Neural progenitor cell (in vitro differentiated cells): ENCODE results near the gene MT1M. TPM values are rescaled to one million over a fixed set of nuclear protein-coding genes. Genes with fewer than 3 reads are reported as not detected.
A peak's percentile ranks its signal among the peaks of the same experiment; 100 is the strongest.

Experiments
- DNase-seq: peaks from one replicate; pipeline ENCODE4 v3.0.0-alpha.2; 2016; ENCODE audit warnings: low spot score
- H2AFZ ChIP-seq: fragments of 200-600 bp; sonication (generic); replicated peaks from 2 replicates; pipeline ENCODE4 v1.6.1; 2016; ENCODE audit warnings: antibody characterized with exemption
- H3F3A ChIP-seq: fragments of 200-600 bp; sonication (generic); 2 replicates; pipeline ENCODE4 v1.6.1; 2016; ENCODE audit warnings: antibody characterized with exemption, low read depth
- H3K27ac ChIP-seq: fragments of 200-600 bp; sonication (generic); 2 replicates; pipeline ENCODE4 v1.5.1; 2016; ENCODE audit warnings: mild to moderate bottlenecking
- H3K27me3 ChIP-seq: fragments of 200-600 bp; sonication (generic); 2 replicates; pipeline ENCODE4 v1.6.1; 2016; ENCODE audit warnings: mild to moderate bottlenecking, moderate library complexity
- H3K36me3 ChIP-seq: fragments of 200-600 bp; sonication (generic); 2 replicates; pipeline ENCODE4 v1.5.1; 2016
- H3K4me1 ChIP-seq: fragments of 200-600 bp; sonication (generic); 2 replicates; pipeline ENCODE4 v1.6.1; 2016; ENCODE audit warnings: mixed run types
- H3K4me2 ChIP-seq: fragments of 200-600 bp; sonication (generic); 2 replicates; pipeline ENCODE4 v1.6.1; 2016
- H3K4me3 ChIP-seq: fragments of 200-600 bp; sonication (generic); 2 replicates; pipeline ENCODE4 v1.5.1; 2016
- H3K79me2 ChIP-seq: fragments of 200-600 bp; sonication (generic); 2 replicates; pipeline ENCODE4 v1.6.1; 2016; ENCODE audit warnings: low read depth
- H3K9ac ChIP-seq: fragments of 200-600 bp; sonication (generic); 2 replicates; pipeline ENCODE4 v1.6.1; 2016
- H3K9me3 ChIP-seq: fragments of 200-600 bp; sonication (generic); 2 replicates; pipeline ENCODE4 v1.5.1; 2016; ENCODE audit warnings: low read depth
- H4K20me1 ChIP-seq: fragments of 200-600 bp; sonication (generic); 2 replicates; pipeline ENCODE4 v1.6.1; 2016; ENCODE audit warnings: low read depth
- H3K27ac Mint-ChIP-seq: 3 replicates; pipeline ENCODE4 v1.8.0; 2021; ENCODE audit warnings: mixed read lengths
- H3K27me3 Mint-ChIP-seq: 2 replicates; pipeline ENCODE4 v1.8.0; 2022; ENCODE audit warnings: low read depth, mild to moderate bottlenecking, inconsistent platforms, moderate library complexity, mixed read lengths; ENCODE audit not compliant: insufficient read depth
- H3K36me3 Mint-ChIP-seq: 3 replicates; pipeline ENCODE4 v1.8.0; 2021; ENCODE audit warnings: mixed read lengths
- H3K4me1 Mint-ChIP-seq: 3 replicates; pipeline ENCODE4 v1.8.0; 2021; ENCODE audit warnings: mixed read lengths
- H3K4me3 Mint-ChIP-seq: 3 replicates; pipeline ENCODE4 v1.8.0; 2021; ENCODE audit warnings: mild to moderate bottlenecking, moderate library complexity, mixed read lengths
- H3K9me3 Mint-ChIP-seq: 3 replicates; pipeline ENCODE4 v1.8.0; 2020; ENCODE audit warnings: mixed read lengths
- CTCF ChIP-seq: fragments of 200-600 bp; sonication (generic); IDR thresholded peaks from 2 replicates; pipeline ENCODE4 v1.5.1; 2017; ENCODE audit warnings: antibody characterized with exemption, mild to moderate bottlenecking
- EZH2 ChIP-seq: fragments of 200-600 bp; sonication (generic); IDR thresholded peaks from 2 replicates; pipeline ENCODE4 v1.6.1; 2017; ENCODE audit warnings: antibody characterized with exemption, mild to moderate bottlenecking, moderate library complexity
- EZH2phosphoT487 ChIP-seq: fragments of 200-600 bp; sonication (generic); IDR thresholded peaks from 2 replicates; pipeline ENCODE4 v1.6.1; 2017; ENCODE audit warnings: antibody characterized with exemption
- total RNA-seq: library from RNA; depleted of rRNA; stranded (reverse); fragments of >200 nt; gene quantifications from 2 replicates; pipeline ENCODE4 v1.2.3, GENCODE V29; 2015; ENCODE audit warnings: low replicate concordance

Gene MT1M
- total RNA-seq, 1 donor from 2014 or later = not detected

- Mint-ChIP-seq H3K9me3 (peaks cover 3% of the 10 kb centered on the region), H3K4me3 (no peak overlapping the region), H3K36me3 (no peaks in the 10 kb centered on the region), H3K4me1 (peaks cover 17% of the 10 kb centered on the region), H3K27ac (no peak overlapping the region), H3K27me3 (peaks cover 91% of the 10 kb centered on the region)
- H3K27ac ChIP-seq = no peak overlapping the region
- H3F3A ChIP-seq = no peaks in the 10 kb centered on the region
- no peak overlapping the region for H3K4me2 ChIP-seq
- H3K79me2 ChIP-seq = no peaks in the 10 kb centered on the region
- H4K20me1 ChIP-seq = peaks cover 59% of the 10 kb centered on the region
- peaks cover 100% of the 10 kb centered on the region for H3K27me3 ChIP-seq
- DNase-seq = no peak
- H3K9me3 ChIP-seq = no peaks in the 10 kb centered on the region
- H3K9ac ChIP-seq = no peak overlapping the region
- H3K36me3 ChIP-seq = no peaks in the 10 kb centered on the region
- peaks cover 16% of the 10 kb centered on the region for H3K4me1 ChIP-seq
- no peak overlapping the region for H3K4me3 ChIP-seq
- H2AFZ ChIP-seq = no peak overlapping the region
- TF ChIP-seq CTCF = no peak
- TF ChIP-seq EZH2phosphoT487 = peak; percentile 33
Measured at GRCh38 chr16:56636616-56637413, 4.4 kb downstream of the MT1M start.

GRCh38 chr16:56637814-56638750 lies 5.6 kb downstream of the MT1M start, which contains the start of gene MT1A:
Gene MT1A (plus strand): TSS chr16:56638666. CDS start chr16:56638739, 73 bp downstream.
- TF ChIP-seq EZH2phosphoT487 = peak; percentile 98
- TF ChIP-seq EZH2 = peak; percentile 97
- TF ChIP-seq CTCF = no peak
- H3K27me3 ChIP-seq = peaks cover 100% of the 10 kb centered on the region
- no peaks in the 10 kb centered on the region for H3K36me3 Mint-ChIP-seq
- H3K27ac Mint-ChIP-seq = no peak within 1 kb of the TSS
- peak within 1 kb of the TSS; percentile 46 for H3K4me3 ChIP-seq
- H3K4me1 ChIP-seq = peaks cover 7% of the 10 kb centered on the region
- peak within 1 kb of the TSS; percentile 71 for H3K4me3 Mint-ChIP-seq
- no peaks in the 10 kb centered on the region for H3K36me3 ChIP-seq
- peaks cover 12% of the 10 kb centered on the region for H3K4me1 Mint-ChIP-seq
- DNase-seq = peak; percentile 80
- H4K20me1 ChIP-seq = peaks cover 58% of the 10 kb centered on the region
- H2AFZ ChIP-seq = no peak within 1 kb of the TSS
- H3K27ac ChIP-seq = no peak within 1 kb of the TSS
- peak within 1 kb of the TSS; percentile 85 for H3K4me2 ChIP-seq
- peaks cover 94% of the 10 kb centered on the region for H3K27me3 Mint-ChIP-seq
- peaks cover 3% of the 10 kb centered on the region for H3K9me3 Mint-ChIP-seq
- H3F3A ChIP-seq = no peaks in the 10 kb centered on the region
- no peaks in the 10 kb centered on the region for H3K79me2 ChIP-seq
- H3K9me3 ChIP-seq = no peaks in the 10 kb centered on the region
- no peak within 1 kb of the TSS for H3K9ac ChIP-seq

GRCh38 chr16:56639045-56639444 lies 6.6 kb downstream of the MT1M start:
- TF ChIP-seq CTCF (no peak), EZH2phosphoT487 (no peak), EZH2 (no peak)
- Mint-ChIP-seq H3K4me1 (peaks cover 16% of the 10 kb centered on the region), H3K4me3 (no peak overlapping the region), H3K27me3 (peaks cover 93% of the 10 kb centered on the region), H3K36me3 (no peaks in the 10 kb centered on the region), H3K27ac (no peak overlapping the region), H3K9me3 (peaks cover 3% of the 10 kb centered on the region)
- no peak overlapping the region for H3K27ac ChIP-seq
- no peak overlapping the region for H3K4me3 ChIP-seq
- no peaks in the 10 kb centered on the region for H3K36me3 ChIP-seq
- H3K4me1 ChIP-seq = peaks cover 7% of the 10 kb centered on the region
- no peak overlapping the region for H3K4me2 ChIP-seq
- peaks cover 100% of the 10 kb centered on the region for H3K27me3 ChIP-seq
- H4K20me1 ChIP-seq = peaks cover 60% of the 10 kb centered on the region
- no peak for DNase-seq
- no peaks in the 10 kb centered on the region for H3F3A ChIP-seq
- no peaks in the 10 kb centered on the region for H3K79me2 ChIP-seq
- no peaks in the 10 kb centered on the region for H3K9me3 ChIP-seq
- H3K9ac ChIP-seq = no peak overlapping the region
- no peak overlapping the region for H2AFZ ChIP-seq
